SH-SY5Y (cell line): ENCODE measurements around the gene MYO1D.

Experiments
- GATA2 ChIP-seq: IDR thresholded peaks from 2 replicates; pipeline ENCODE4 v1.6.1; 2011; ENCODE audit warnings: mild to moderate bottlenecking, low read depth, low read length
- GATA3 ChIP-seq: IDR thresholded peaks from 2 replicates; pipeline ENCODE4 v1.6.1; 2011; ENCODE audit warnings: low read depth, mild to moderate bottlenecking, low read length, moderate library complexity

DNA sequence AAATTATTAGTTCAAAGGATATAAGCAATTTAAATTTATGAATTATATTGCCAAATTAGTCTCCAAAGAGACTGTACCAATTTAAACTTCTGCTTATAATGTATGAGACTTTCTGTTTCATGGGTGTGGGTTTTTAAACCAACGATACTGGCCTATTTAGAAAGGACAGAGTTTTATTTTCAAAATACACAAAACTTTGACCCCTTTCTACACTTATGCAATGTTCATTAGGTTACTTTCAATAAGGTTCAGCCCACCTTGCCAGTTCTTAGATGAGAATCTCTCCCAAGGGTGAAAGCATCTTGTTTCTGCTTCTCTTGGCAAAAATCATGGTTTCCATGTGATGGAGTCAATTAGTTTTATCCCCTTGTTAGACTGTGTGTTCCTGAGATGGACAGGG is 84.7 kb downstream of the MYO1D start:
- no peak for TF ChIP-seq GATA2
- TF ChIP-seq GATA3: no peak
